Activated CD4-positive, alpha-beta memory T cell treated with anti-CD3 and anti-CD28 coated beads for 36 hours (primary cell): ENCODE results near the gene HOMER1. TPM values are rescaled to one million over a fixed set of nuclear protein-coding genes. Genes with fewer than 3 reads are reported as not detected.
"Not testable (repeated sequence)": the region's sequence is repeated elsewhere in the genome, so short reads cannot be mapped to it uniquely, and the experiment has no call there.

Experiments used
- CTCF ChIA-PET: fragments of 350-600 bp; sonication (Branson Sonifier 250); formaldehyde crosslinking; loops from one replicate; lab custom pipeline; 2021; ENCODE audit warnings: antibody characterized with exemption, inconsistent platforms; lab: Charles Lee
- POLR2A ChIA-PET: fragments of 350-600 bp; sonication (Branson Sonifier 250); formaldehyde crosslinking; loops from one replicate; lab custom pipeline; 2021; ENCODE audit warnings: antibody characterized with exemption; lab: Charles Lee
- DNase-seq: peaks from one replicate; pipeline ENCODE4 v3.0.0-alpha.2; 2020
- H3K27ac Mint-ChIP-seq: one replicate; pipeline ENCODE4 v1.8.0; 2021; ENCODE audit warnings: mixed read lengths
- H3K27me3 Mint-ChIP-seq: one replicate; pipeline ENCODE4 v1.8.0; 2021; ENCODE audit warnings: mixed read lengths
- H3K36me3 Mint-ChIP-seq: one replicate; pipeline ENCODE4 v1.8.0; 2021; ENCODE audit warnings: mixed read lengths
- H3K4me1 Mint-ChIP-seq: one replicate; pipeline ENCODE4 v1.8.0; 2021; ENCODE audit warnings: low read depth, mixed read lengths
- H3K4me3 Mint-ChIP-seq: one replicate; pipeline ENCODE4 v1.8.0; 2021; ENCODE audit warnings: mild to moderate bottlenecking, mixed read lengths
- H3K9me3 Mint-ChIP-seq: one replicate; pipeline ENCODE4 v1.8.0; 2021; ENCODE audit warnings: mixed read lengths
- intact Hi-C: fragments of 100-400 bp; cut with micrococcal nuclease; formaldehyde crosslinking; loops from one replicate; pipeline ENCODE4 v1.15.1; 2023
- total RNA-seq, 2 experiments: library from RNA; stranded (reverse); gene quantifications; one replicate each; pipeline ENCODE4 v1.2.3, GENCODE V29; 2021

HOMER1 gene
- total RNA-seq, 2 experiments from 2014 or later = 3.8 to 4.3 TPM

- POLR2A ChIA-PET = interaction anchor here (0.6 kb wide), 1 partner anchor 133 kb away, joined by 3 read pairs; no protein-coding TSS in a partner anchor
- DNase-seq, H3K27ac Mint-ChIP-seq, H3K36me3 Mint-ChIP-seq, intact Hi-C loops, H3K9me3 Mint-ChIP-seq, H3K4me3 Mint-ChIP-seq, CTCF ChIA-PET: not testable (repeated sequence)
- H3K4me1 Mint-ChIP-seq = peaks cover 24% of the 10 kb centered on the region
- peaks cover 18% of the 10 kb centered on the region for H3K27me3 Mint-ChIP-seq
These were observed 2.4 kb upstream of the HOMER1 start for GRCh38 chr5:79516331-79516730.

GRCh38 chr5:79514391-79515105 is 614 bp upstream of the HOMER1 start:
- no peaks in the 10 kb centered on the region for H3K9me3 Mint-ChIP-seq
- intact Hi-C loops = loop anchor here (1.0 to 5.0 kb wide), 5 partner anchors 47 to 523 kb away; partner anchors contain the start of genes JMY, TENT2 and THBS4
- POLR2A ChIA-PET = interaction anchor here (0.7 to 1.5 kb wide), 6 partner anchors 15 to 476 kb away, joined by 3 to 6 read pairs (median 3); partner anchors contain the start of gene TENT2
- H3K4me1 Mint-ChIP-seq = peaks cover 28% of the 10 kb centered on the region
- DNase-seq = peak; percentile 93
- CTCF ChIA-PET = interaction anchor here (0.8 to 1.1 kb wide), 2 partner anchors 98 to 494 kb away, joined by 3 read pairs; partner anchors contain the start of gene TENT2
- peaks cover 2% of the 10 kb centered on the region for H3K36me3 Mint-ChIP-seq
- H3K27ac Mint-ChIP-seq = peak overlapping the region; percentile 91
- H3K4me3 Mint-ChIP-seq = peak overlapping the region; percentile 92
- peaks cover 24% of the 10 kb centered on the region for H3K27me3 Mint-ChIP-seq

GRCh38 chr5:79513308-79513703 is 628 bp downstream of the HOMER1 start:
- H3K4me3 Mint-ChIP-seq = peak overlapping the region; percentile 75
- CTCF ChIA-PET = interaction anchor here (0.7 to 1.1 kb wide), 2 partner anchors 103 to 493 kb away, joined by 3 read pairs; no protein-coding TSS in a partner anchor
- intact Hi-C loops = loop anchor here (1.0 to 5.0 kb wide), 4 partner anchors 276 to 524 kb away; partner anchors contain the start of genes JMY and THBS4
- H3K27me3 Mint-ChIP-seq = peaks cover 24% of the 10 kb centered on the region
- H3K4me1 Mint-ChIP-seq = peaks cover 28% of the 10 kb centered on the region
- H3K9me3 Mint-ChIP-seq = no peaks in the 10 kb centered on the region
- DNase-seq = no peak
- POLR2A ChIA-PET = interaction anchor here (1.3 to 1.5 kb wide), 3 partner anchors 13 to 477 kb away, joined by 3 to 6 read pairs (median 3); no protein-coding TSS in a partner anchor
- peak overlapping the region; percentile 49 for H3K27ac Mint-ChIP-seq
- H3K36me3 Mint-ChIP-seq = peaks cover 2% of the 10 kb centered on the region

- Mint-ChIP-seq H3K27me3 (peaks cover 24% of the 10 kb centered on the region), H3K9me3 (no peaks in the 10 kb centered on the region), H3K27ac (peak overlapping the region; percentile 49), H3K36me3 (peaks cover 2% of the 10 kb centered on the region), H3K4me1 (peaks cover 30% of the 10 kb centered on the region), H3K4me3 (peak overlapping the region; percentile 75)
- ChIA-PET POLR2A (interaction anchor here (1.3 kb wide), 1 partner anchor 279 kb away, joined by 3 read pairs; no protein-coding TSS in a partner anchor), CTCF (no interaction called here)
- peak; percentile 11 for DNase-seq
- intact Hi-C loops = loop anchor here (1.0 to 5.0 kb wide), 4 partner anchors 275 to 525 kb away; partner anchors contain the start of genes JMY and THBS4
These were observed 1.2 kb downstream of the HOMER1 start for GRCh38 chr5:79512471-79513307.

- peaks cover 31% of the 10 kb centered on the region for H3K4me1 Mint-ChIP-seq
- ChIA-PET CTCF (no interaction called here), POLR2A (no interaction called here)
- H3K27me3 Mint-ChIP-seq = peaks cover 24% of the 10 kb centered on the region
- H3K36me3 Mint-ChIP-seq = peaks cover 2% of the 10 kb centered on the region
- DNase-seq = no peak
- H3K27ac Mint-ChIP-seq = no peak overlapping the region
- intact Hi-C loops = loop anchor here (5.0 kb wide), 3 partner anchors 275 to 525 kb away; partner anchors contain the start of genes JMY and THBS4
- peak overlapping the region; percentile 28 for H3K4me3 Mint-ChIP-seq
- no peaks in the 10 kb centered on the region for H3K9me3 Mint-ChIP-seq
These were observed 1.9 kb downstream of the HOMER1 start for GRCh38 chr5:79512049-79512448.

- intact Hi-C loops = loop anchor here (5.0 kb wide), 3 partner anchors 273 to 527 kb away; partner anchors contain the start of genes JMY and THBS4
These were observed 3.3 kb downstream of the HOMER1 start for GRCh38 chr5:79510638-79511037.

GRCh38 chr5:79509244-79509885 is 4.6 kb downstream of the HOMER1 start:
- intact Hi-C loops = no loop called here
- POLR2A ChIA-PET = no interaction called here
- H3K4me3 Mint-ChIP-seq = no peak overlapping the region
- peaks cover 25% of the 10 kb centered on the region for H3K4me1 Mint-ChIP-seq
- H3K9me3 Mint-ChIP-seq = no peaks in the 10 kb centered on the region
- CTCF ChIA-PET = no interaction called here
- H3K27ac Mint-ChIP-seq = no peak overlapping the region
- peaks cover 24% of the 10 kb centered on the region for H3K27me3 Mint-ChIP-seq
- H3K36me3 Mint-ChIP-seq = peaks cover 1% of the 10 kb centered on the region
- DNase-seq = no peak

More at GRCh38 chr5:79510638-79511037, 3.3 kb downstream of the HOMER1 start:
- no peak overlapping the region for H3K27ac Mint-ChIP-seq
- peaks cover 2% of the 10 kb centered on the region for H3K36me3 Mint-ChIP-seq
- H3K4me1 Mint-ChIP-seq = peaks cover 31% of the 10 kb centered on the region
- POLR2A ChIA-PET = no interaction called here
- DNase-seq = no peak
- no peak overlapping the region for H3K4me3 Mint-ChIP-seq
- H3K9me3 Mint-ChIP-seq = no peaks in the 10 kb centered on the region
- H3K27me3 Mint-ChIP-seq = peaks cover 24% of the 10 kb centered on the region
- CTCF ChIA-PET = interaction anchor here (0.6 kb wide), 1 partner anchor 144 kb away, joined by 5 read pairs; no protein-coding TSS in a partner anchor

GRCh38 chr5:79508794-79509193 is 5.1 kb downstream of the HOMER1 start:
- Mint-ChIP-seq H3K27me3 (peaks cover 24% of the 10 kb centered on the region), H3K27ac (no peak overlapping the region), H3K4me3 (no peak overlapping the region), H3K9me3 (no peaks in the 10 kb centered on the region), H3K4me1 (peaks cover 24% of the 10 kb centered on the region), H3K36me3 (no peaks in the 10 kb centered on the region)
- DNase-seq = no peak
- intact Hi-C loops = no loop called here
- CTCF ChIA-PET = no interaction called here
- POLR2A ChIA-PET = interaction anchor here (0.9 kb wide), 1 partner anchor 9 kb away, joined by 3 read pairs; no protein-coding TSS in a partner anchor

- peaks cover 24% of the 10 kb centered on the region for H3K4me1 Mint-ChIP-seq
- no peak overlapping the region for H3K27ac Mint-ChIP-seq
- intact Hi-C loops = no loop called here
- no peaks in the 10 kb centered on the region for H3K9me3 Mint-ChIP-seq
- H3K4me3 Mint-ChIP-seq = no peak overlapping the region
- no peaks in the 10 kb centered on the region for H3K36me3 Mint-ChIP-seq
- no peak for DNase-seq
- peaks cover 24% of the 10 kb centered on the region for H3K27me3 Mint-ChIP-seq
- ChIA-PET CTCF (no interaction called here), POLR2A (interaction anchor here (0.9 kb wide), 1 partner anchor 9 kb away, joined by 3 read pairs; no protein-coding TSS in a partner anchor)
These were observed 5.6 kb downstream of the HOMER1 start for GRCh38 chr5:79508354-79508753.

GRCh38 chr5:79507251-79508205 is 6.4 kb downstream of the HOMER1 start:
- peaks cover 17% of the 10 kb centered on the region for H3K4me1 Mint-ChIP-seq
- intact Hi-C loops = no loop called here
- POLR2A ChIA-PET = no interaction called here
- no peaks in the 10 kb centered on the region for H3K9me3 Mint-ChIP-seq
- peaks cover 17% of the 10 kb centered on the region for H3K27me3 Mint-ChIP-seq
- CTCF ChIA-PET = no interaction called here
- no peak overlapping the region for H3K27ac Mint-ChIP-seq
- DNase-seq = no peak
- H3K4me3 Mint-ChIP-seq = no peak overlapping the region
- H3K36me3 Mint-ChIP-seq = no peaks in the 10 kb centered on the region
